NCI-H2081 (cell line): ENCODE data around the gene LTBP1.
"Not testable (repeated sequence)": the region's sequence is repeated elsewhere in the genome, so short reads cannot be mapped to it uniquely, and the experiment has no call there.

Experiments used
- DNase-seq, 2 experiments: peaks; one replicate each; lab custom pipeline; 2025; lab: John Stamatoyannopoulos, UW

The LTBP1 gene

DNA sequence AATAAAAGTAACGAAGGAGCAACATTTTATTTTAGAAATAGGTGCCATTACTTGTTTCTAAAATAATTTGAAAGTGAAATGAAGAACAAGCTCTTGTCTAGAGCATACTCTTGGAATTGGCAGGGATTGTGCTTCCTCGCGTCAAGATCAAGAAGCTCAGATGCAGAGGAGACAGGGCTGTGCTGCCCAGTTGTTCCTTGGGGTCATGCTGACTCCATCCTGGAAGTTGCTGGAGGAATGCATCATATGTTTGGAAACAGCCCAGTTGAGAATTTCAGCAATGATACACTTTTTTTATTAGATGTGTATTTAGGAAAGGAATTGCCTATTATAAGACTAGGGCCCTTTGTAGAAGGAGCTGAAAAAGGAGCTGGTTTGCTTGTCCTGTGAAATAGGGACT lies 17.2 kb downstream of the LTBP1 start:
- no peak for DNase-seq

DNA sequence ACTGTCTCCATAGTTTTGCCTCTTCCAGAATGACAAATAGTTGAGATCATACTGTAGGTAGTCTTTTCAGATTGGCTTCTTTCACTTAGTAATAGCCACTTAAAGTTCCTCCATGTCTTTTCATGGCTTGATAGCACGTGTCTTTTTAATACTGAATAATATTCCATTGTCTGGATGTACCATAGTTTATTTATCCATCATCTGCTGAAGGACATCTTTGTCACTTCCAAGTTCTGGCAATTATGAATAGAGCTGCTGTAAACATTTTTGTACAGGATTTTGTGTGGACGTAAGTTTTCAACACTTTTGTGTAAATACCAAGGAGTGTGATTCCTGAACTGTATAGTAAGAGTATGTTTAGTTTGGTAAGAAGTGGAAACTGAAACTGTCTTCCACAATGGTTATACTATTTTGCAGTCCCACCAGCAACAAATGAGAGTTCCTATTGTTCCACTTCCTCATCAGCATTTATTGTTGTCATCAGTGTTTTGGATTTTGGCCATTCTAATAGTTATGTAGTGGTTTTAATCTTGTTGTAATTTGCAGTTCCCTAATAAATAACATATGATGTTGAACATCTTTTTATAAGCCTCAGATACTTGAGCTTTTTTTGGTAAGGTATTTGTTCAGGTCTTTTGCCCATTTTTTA lies 18.9 kb downstream of the LTBP1 start:
- no peak for DNase-seq

DNA sequence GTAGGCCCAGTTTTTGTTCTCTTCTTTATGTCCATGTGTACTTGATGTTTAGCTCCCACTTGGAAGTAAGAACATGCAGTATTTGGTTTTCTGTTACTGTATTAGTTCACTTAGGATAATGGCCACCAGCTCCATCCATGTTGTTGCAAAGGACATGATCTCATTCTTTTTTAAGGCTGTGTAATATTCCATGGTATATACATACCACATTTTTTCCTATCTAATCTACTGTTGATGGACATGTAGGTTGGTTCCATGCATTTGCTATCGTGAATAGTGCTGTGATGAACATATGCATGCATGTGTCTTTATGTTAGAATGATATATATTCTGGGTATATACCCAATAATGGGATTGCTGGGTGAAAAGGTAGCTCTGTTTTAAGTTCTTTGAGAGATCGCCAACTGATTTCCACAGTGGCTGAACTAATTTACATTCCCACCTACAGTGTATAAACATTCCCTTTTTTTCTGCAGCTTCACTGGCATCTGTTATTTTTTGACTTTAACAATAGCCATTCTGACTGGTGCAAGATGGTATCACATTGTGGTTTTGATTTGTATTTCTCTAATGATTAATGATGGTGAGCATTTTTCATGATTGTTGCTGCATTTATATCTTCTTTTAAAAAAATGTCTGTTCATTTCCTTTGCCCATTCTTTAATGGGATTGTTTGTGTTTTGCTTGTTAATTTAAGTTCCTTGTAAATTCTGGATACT lies 22.9 kb downstream of the LTBP1 start:
- DNase-seq = no peak

DNA sequence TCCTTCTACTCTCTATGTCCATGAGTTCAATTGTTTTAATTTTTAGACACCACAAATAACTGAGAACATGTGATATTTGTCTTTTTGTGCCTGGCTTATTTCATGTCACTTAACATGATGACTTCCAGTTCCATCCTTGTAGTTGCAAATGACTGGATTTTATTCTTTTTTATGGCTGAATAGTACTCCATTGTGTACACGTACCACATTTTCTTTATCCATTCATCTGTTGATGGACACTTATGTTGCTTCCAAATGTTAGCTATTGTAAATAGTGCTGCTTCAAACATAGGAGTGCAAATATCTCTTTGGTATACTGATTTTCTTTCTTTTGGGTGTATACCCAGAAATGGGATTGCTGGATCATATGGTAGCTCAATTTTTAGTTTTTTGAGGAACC lies 27.0 kb downstream of the LTBP1 start:
- DNase-seq = not testable (repeated sequence)

DNA sequence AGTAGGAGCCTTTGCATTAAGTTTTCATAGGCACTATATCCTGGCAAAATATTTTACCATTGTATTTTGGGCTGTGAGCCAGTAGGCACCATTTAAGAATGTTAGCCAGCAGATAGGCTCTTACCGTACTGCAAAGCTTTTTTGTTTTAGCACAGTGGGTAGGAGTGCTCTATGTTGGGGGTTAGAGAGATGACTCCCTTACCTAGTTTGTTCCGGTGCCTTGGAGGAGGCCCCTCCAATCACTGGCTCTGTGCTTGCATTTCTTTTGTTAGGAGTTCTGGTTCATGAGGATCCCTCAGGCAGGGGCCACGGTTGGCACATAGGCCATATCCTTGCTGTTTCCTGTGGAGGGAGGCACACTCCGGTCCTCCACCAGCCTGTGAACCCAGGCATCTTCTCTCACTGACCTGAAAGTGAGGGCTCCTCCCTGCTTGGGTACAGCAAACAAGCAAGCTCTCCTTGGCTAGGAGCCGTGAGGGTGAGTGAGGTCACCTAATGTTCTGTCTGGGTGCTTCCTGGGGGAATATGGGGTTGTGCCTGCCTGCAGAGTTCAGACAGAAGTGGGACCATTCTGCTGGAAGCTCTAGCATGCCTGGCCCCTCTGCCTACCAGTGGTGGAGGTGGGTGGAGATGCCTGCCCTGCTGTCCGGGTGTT lies 29.8 kb downstream of the LTBP1 start:
- no peak for DNase-seq

DNA sequence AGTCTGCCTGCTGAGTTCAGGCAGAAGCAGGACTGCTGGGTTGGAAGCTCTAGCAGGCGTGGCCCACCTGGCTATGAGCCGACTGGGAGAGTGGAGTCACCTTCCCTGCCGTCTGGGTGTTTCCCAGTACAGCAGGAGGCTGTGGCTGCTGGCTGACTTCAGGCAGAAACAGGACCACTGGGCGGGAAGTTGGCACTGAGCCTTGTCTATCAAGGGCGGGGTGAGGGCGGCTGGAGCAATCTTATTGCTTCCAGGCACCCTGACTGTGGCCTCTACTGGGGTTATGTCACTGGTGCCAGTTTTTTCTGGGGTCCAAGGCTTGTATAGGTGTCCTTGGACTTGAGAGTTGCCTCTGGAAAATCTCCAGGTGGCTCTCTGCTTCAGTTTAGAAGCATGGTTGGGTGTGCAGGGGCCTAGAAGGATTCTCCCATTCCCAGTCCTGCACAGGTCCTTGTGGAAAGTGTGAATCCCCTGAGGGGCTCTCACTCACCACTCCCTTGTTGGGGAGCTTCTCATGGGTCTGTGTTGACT lies 30.5 kb downstream of the LTBP1 start:
- peak; percentile 2 to 17 for DNase-seq

DNA sequence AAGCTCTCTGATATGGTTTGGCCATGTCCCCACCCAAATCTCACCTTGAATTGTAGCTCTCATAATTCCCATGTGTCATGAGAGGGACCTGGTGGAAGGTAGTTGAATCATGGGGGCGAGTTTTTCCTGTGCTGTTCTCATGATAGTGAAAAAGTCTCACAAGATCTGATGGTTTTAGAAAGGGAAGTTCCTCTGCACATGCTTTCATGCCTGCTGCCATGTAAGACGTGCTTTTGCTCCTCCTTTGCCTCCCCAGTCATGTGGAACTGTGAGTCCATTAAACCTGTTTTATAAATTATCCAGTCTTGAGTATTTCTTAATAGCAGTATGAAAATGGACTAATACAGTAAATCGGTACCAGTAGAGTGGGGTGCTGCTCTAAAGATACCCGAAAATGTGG lies 34.9 kb downstream of the LTBP1 start:
- DNase-seq = no peak

DNA sequence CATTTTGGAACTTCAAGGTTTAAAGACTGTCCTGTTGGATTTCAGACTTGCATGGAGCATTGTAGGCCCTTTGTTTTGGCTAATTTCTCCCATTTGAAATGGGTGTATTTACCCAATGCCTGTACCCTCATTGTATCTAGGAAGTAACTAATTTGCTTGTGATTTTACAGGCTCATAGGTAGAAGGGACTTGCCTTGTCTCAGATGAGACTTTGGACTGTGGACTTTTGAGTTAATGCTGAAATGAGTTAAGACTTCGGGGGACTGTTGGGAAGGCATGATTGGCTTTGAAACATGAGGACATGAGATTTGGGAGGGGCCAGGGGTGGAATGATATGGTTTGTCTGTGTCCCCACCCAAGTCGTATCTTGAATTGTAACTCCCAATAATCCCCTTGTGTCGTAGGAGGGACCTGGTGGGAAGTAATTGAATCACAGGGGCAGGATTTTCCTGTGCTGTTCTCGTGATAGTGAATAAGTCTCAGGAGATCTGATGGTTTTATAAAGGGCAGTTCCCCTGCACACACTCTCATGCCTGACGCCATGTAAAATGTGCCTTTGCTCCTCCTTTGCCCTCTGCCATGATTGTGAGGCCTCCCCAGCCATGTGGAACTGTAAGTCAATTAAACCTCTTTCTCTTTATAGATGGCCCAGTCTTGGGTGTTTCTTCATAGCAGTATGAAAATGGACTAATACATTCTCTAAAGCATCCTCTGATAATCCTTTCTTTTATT lies 36.6 kb downstream of the LTBP1 start:
- not testable (repeated sequence) for DNase-seq

DNA sequence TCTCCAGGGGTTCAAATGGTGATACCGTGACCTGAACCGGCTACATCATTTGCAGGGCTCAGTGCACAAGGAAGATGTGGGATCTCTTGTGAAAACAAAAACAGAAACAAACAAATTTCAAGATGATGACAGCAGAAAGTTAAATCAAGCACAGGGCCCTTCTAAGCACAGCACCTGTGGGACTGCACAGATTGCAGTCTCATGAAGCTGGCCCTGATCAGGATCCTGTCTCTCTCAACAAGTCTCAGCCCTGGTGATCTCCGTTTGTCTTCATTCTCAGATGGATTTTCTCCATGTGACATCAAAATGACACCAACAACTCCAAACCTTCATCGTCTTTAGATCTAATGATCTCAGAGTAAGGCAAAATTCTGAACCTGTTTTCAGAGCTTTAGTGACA lies 39.7 kb downstream of the LTBP1 start:
- no peak for DNase-seq

DNA sequence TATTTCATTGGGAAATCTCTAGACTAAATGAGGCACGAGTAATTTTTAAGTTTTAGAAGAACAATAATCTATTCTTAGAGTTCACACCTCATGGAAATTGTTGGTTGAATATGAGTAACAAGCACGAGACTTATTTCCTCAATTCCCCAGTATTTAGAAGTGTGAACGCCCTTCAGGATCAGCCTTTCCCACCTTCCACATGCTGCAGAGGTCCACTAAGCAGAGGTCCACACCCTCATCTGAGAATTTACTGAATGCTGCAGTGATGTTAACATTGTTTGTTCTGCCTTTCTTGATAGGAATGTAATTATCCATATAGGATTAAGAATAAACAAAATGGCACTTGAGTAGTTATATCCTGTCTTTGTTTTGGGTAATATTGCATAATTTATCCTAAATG lies 41.8 kb downstream of the LTBP1 start:
- no peak for DNase-seq

DNA sequence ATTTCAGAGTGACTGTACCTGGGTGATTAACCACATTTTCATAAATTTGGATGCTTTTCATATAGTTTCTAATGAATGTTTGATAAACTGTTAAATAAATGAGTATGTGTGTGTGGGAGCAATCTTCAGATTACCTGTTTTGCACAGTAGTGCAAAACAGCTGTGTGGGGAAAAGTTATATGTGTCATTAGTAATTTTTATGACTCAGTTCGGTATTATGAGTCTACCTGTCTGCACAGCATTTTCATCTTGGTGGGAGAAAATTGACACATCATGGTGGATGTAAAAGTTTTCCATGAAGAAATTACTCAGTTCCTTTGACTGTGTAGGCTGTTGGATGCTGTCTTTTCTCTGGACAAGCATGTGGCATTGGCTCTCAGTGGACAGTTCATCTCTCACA lies 43.8 kb downstream of the LTBP1 start:
- no peak for DNase-seq

DNA sequence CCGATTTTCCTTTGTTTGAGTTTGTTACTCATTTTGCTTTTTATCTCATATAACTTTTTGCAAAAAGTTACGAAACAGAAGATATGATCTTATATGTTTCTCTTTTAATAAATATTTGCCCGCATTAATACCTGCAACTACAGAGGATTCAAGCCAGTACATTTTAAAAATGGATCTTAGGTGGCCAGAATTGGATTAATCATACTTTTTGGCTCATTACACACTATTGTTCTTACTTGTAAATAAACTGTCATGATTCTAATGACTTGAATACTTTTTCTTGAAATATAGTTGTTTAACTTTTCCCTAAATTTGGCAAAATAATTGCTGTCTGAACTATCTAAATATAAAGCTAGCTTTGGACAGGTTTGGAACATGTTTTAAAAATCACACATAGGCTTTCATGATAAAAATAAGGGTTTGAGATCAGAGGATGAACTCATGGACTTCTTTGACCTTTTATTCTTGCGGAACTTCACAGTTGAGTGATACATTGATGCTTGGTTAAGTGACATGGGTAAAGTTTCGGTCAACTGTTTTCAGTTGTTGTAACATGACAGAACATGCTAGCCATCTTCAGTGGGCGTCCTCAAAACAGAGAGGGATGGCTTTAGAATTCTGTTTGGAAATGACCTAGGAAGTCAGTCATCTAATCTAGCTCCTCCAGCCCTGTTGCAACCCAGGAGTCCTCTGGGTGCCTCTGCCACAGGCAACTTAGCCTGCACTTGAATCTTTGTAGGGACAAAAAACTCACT lies 44.5 kb downstream of the LTBP1 start:
- no peak for DNase-seq

DNA sequence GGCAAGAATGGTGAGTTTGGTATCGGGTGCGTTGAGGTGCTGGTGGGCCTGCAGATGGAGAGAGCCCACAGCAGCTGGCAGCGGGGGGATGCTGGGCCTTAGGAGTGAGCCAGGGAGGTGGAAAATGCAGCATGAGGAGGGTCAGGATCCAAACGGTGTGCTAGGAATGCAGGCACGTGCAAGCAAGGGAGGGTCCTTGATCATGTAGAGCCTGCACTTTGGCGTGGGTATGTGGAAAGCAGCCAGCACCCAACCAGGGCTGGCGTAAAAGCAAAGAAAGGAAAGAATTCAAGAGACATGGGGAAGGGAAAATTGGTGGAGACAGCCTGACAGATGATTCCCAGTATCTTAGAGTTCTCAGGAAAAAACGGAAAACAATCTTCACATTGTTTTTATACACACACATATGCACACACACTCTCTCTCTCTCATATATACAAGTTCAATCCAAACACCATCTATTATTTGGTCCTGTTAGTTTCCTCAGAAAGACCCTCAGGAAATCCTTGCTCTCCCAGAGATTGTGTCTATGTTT lies 46.3 kb downstream of the LTBP1 start:
- DNase-seq = no peak

DNA sequence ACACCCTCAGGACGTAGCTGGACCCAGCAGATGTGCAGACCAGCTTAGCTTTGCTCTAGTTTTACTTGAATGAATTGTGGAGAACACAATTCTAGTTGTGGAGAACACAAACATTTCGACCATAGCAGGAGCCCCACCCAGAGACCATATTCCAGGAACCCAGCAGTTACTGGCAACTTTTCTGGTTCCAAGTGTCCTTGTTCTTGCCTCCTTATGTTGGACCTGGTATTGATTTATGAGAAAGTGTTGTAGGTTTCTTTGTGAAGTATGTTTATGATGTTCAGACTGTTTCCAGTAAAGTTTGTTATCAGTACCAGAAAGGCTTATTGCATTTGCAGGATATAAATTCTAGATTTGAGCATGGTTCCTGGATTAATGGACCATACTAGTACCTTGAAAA lies 51.0 kb downstream of the LTBP1 start:
- DNase-seq = no peak

DNA sequence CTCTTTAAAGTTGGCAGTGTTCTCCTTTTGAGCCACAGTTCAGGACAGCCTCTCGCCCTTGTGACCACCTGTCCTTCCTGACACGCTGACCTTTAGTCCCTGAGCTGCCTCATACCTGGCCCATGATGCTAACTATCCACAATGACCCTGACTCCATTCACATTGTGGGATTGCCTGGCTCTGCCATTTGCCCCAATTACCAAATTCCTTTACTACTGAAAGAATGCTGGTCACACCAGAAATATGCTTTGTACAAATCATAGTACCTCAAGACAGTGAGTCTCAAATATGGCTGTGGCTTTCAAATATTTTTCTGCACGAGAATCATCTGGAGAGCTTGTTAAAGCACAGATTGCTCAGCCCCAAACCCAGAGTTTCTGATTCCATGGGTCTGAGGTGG lies 54.2 kb downstream of the LTBP1 start:
- DNase-seq = no peak

DNA sequence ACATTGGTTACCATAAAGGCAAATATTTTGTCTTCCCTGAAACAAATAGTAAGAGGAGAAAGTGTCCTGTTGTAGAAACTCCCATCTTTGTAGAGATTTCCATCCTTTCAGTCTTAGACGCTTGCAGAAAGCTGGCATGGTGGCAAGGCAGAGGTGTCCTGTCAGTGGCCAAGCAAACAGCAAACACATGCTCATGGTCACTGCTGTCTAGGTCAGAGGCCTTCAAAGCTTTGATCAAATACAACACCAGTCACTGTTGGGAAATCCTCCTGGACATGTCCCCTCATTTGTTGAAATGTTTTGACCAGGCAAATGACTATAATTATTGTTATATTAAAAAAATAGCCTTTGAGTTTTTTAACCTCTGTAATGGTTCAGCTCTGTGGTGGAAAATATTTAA lies 55.1 kb downstream of the LTBP1 start:
- no peak for DNase-seq

DNA sequence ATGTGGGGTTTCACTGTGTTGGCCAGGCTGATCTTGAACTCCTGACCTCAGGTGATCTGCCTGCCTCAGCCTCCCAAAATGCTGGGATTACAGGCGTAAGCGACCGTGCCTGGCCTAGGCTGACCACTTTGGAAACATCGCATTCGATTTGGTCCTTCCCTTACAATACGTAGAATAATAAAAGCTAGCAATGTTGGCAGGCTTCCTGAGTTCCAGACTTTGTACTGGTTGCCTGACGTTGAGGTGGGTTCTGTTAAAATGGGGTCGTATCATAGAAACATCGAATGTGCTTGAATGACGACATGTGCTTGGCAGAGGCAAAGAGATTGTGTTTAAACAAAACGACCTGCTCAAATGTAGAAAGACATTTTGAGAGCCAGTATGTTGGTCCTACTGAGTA lies 56.1 kb downstream of the LTBP1 start:
- DNase-seq = no peak

DNA sequence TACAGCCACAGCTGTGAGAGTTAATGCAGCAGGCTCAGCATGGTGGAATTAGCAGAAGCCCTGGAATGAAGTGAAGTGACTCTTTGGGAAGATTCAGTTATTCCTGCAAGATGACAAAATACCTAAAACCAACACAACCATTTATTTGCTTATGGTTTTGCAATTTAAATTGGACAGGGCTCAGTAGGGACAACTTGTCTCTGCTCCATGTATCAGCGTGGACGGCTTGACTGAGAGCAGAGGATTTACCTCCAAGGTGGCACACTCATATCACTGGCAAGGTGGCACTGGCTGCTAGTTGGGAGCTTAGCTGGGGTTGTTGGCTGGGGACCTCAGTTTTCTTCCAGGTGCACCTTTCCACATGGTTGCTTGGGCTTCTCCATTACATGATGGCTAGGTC lies 58.3 kb downstream of the LTBP1 start:
- DNase-seq = no peak

DNA sequence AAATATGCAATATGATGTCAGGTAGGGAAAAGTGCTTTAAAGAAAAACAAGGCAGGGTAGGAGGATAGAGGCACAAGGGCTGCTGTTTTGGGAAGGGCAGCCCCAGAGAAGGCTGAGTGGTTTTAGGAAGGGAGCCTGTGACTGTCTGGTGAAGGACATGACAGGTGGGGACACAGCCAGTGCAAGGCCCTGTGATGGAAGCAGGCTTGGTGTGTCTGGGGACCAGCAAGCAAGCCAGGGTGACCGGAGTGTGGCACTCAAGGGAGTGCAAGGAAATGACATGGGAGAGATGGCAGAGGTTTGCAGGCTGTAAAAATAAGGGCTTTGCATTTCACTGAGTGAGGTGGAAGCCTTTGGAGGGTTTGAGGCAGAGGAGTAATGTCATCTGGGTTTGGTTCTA lies 62.0 kb downstream of the LTBP1 start:
- DNase-seq = no peak

DNA sequence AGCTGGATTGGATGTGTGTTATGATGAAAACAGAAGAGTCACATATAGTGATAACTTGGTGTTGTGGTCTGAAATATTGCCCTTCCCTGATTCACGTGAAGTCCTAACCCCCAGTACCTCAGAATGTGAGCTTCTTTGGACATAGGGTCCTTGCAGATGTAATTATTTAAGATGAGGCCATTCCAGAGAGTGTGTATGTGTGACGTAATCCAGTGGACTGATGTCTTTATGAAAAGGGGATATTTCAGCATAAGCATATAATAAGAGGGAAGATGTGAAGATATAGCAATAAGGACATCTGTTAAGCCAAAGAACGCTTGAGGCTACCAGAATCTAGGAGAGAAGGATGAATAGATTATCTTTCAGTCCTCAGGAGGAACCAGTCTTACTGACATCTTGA lies 62.5 kb downstream of the LTBP1 start:
- no peak for DNase-seq

DNA sequence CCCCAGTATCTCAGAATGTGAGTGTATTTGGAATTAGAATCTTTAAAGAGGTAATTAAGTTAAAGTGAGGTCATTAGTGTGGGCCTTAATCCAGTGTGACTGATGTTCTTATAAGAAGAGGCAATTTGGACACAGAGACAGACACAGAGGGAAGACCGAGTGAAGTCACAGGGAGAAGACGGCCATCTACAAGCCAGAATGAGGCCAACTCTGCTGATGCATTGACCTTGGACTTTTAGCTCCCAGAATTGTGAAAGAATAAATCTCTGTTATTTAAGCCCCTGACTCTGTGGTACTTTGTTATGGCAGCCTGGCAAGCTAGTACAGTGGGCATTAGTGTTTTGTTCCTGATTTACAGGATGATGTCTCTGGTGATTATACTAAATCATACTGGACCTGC lies 64.6 kb downstream of the LTBP1 start:
- no peak for DNase-seq

DNA sequence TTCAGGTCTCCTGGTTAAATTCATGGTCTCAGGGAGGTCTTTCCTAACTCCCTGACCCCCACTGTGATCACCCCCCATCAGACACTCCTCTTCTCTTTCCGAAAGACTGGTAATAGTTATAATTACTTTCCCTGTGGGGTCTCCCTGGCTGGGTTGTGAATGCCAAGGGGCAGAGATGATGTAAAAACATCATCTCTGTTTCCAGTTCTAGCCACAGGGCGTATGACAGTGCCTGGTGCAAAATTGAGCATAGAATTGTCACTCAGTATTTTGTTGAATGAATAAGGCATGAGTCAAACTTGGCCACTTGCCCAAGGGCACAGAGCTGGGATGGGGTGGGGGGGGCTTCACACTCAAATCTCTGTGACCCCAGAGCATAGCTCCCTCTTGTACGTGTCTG lies 65.2 kb downstream of the LTBP1 start:
- DNase-seq = no peak
